GM10248 (cell line): Measurements from ENCODE around the gene DNALI1.

ENCODE experiments used
- CTCF ChIA-PET: fragments of 300-600 bp; sonication (Branson Sonifier 250); formaldehyde crosslinking; extraction: SDS; loops from one replicate; lab custom pipeline; 2021; ENCODE audit warnings: antibody characterized with exemption; lab: Yijun Ruan, JAX
- POLR2A ChIA-PET: fragments of 350-650 bp; sonication (Branson Sonifier 250); formaldehyde crosslinking; extraction: SDS; loops from one replicate; lab custom pipeline; 2020; ENCODE audit warnings: antibody characterized with exemption; lab: Yijun Ruan, JAX
- DNase-seq: peaks from one replicate; pipeline ENCODE4 v3.0.0; 2012; ENCODE audit errors: extremely low spot score
- CTCF ChIP-seq: IDR thresholded peaks from 2 replicates; pipeline ENCODE4 v1.5.1; 2012; ENCODE audit warnings: mild to moderate bottlenecking, low read depth; ENCODE audit errors: extremely low read depth, missing control alignments, control extremely low read depth

Gene DNALI1

GRCh38 chr1:37556712-37557196 is at the start of gene DNALI1:
Gene DNALI1, plus strand, starts transcription at chr1:37556940. Its CDS starts 55 bp downstream, at chr1:37556995.
- CTCF ChIA-PET = interaction anchor here (1.3 kb wide), 1 partner anchor 125 kb away, joined by 4 read pairs; no protein-coding TSS in a partner anchor

GRCh38 chr1:37509181-37509580 is 47.6 kb upstream of the DNALI1 start:
- DNase-seq = peak; percentile 21
- ChIA-PET POLR2A (interaction anchor here (0.8 kb wide), 1 partner anchor 35 kb away, joined by 3 read pairs; the partner anchor contains the start of gene ZC3H12A), CTCF (interaction anchor here (1.0 to 2.3 kb wide), 3 partner anchors 9 to 34 kb away, joined by 4 to 13 read pairs (median 6); partner anchors contain the start of gene ZC3H12A)
- TF ChIP-seq CTCF = peak; percentile 23

More at GRCh38 chr1:37556712-37557196, at the start of gene DNALI1:
- POLR2A ChIA-PET = no interaction called here
- peak; percentile 59 for DNase-seq
- TF ChIP-seq CTCF = no peak

GRCh38 chr1:37513795-37514349 is 42.9 kb upstream of the DNALI1 start:
- POLR2A ChIA-PET = interaction anchor here (1.2 to 1.6 kb wide), 2 partner anchors 37 to 39 kb away, joined by 5 to 11 read pairs; partner anchors contain the start of gene ZC3H12A
- DNase-seq = peak; percentile 67
- CTCF ChIA-PET = interaction anchor here (0.8 to 4.5 kb wide), 29 partner anchors 8 to 495 kb away, joined by 3 to 42 read pairs (median 5); partner anchors contain the start of genes EPHA10 and ZC3H12A
- TF ChIP-seq CTCF = no peak

- TF ChIP-seq CTCF = peak; percentile 64
- CTCF ChIA-PET = interaction anchor here (0.8 to 4.5 kb wide), 35 partner anchors 9 to 1310 kb away, joined by 3 to 42 read pairs (median 4); partner anchors contain the start of genes EPHA10 and ZC3H12A
- peak; percentile 94 for DNase-seq
- POLR2A ChIA-PET = interaction anchor here (0.7 to 1.6 kb wide), 3 partner anchors 29 to 39 kb away, joined by 3 to 11 read pairs (median 5); partner anchors contain the start of gene ZC3H12A
These were observed 42.2 kb upstream of the DNALI1 start, which contains the start of gene MEAF6 for GRCh38 chr1:37514350-37515184. Gene MEAF6, minus strand, starts transcription at chr1:37514766. Its CDS starts 20 bp downstream, at chr1:37514746.

- POLR2A ChIA-PET = interaction anchor here (0.5 to 1.6 kb wide), 4 partner anchors 28 to 40 kb away, joined by 3 to 11 read pairs (median 5); partner anchors contain the start of gene ZC3H12A
- no peak for TF ChIP-seq CTCF
- DNase-seq = no peak
- CTCF ChIA-PET = interaction anchor here (0.8 to 4.5 kb wide), 32 partner anchors 9 to 1310 kb away, joined by 3 to 42 read pairs (median 4); partner anchors contain the start of genes EPHA10 and ZC3H12A
These were observed 41.3 kb upstream of the DNALI1 start for GRCh38 chr1:37515185-37516034.
